Ascending aorta (tissue), 2 donors: ENCODE results near the gene POP5. TPM values are rescaled to one million over a fixed set of nuclear protein-coding genes. Genes with fewer than 3 reads are reported as not detected.

Source experiments
- DNase-seq, 2 donors: peaks; one replicate each; pipeline ENCODE4 v3.0.0-alpha.2; 2019; ENCODE audit warnings: low spot score in 2 of 2
- H3K27ac ChIP-seq, 2 donors: fragments of 200-600 bp; sonication (generic); one replicate each; pipeline ENCODE4 v1.5.1; 2016 to 2017; ENCODE audit warnings: mild to moderate bottlenecking in 1 of 2
- H3K27me3 ChIP-seq: fragments of 200-600 bp; sonication (generic); one replicate; pipeline ENCODE4 v1.5.1; 2017
- H3K36me3 ChIP-seq, 2 donors: fragments of 200-600 bp; sonication (generic); one replicate each; pipeline ENCODE4 v1.5.1; 2016
- H3K4me1 ChIP-seq, 2 donors: fragments of 200-600 bp; sonication (generic); one replicate each; pipeline ENCODE4 v1.5.1; 2016 to 2017; ENCODE audit warnings: mild to moderate bottlenecking in 1 of 2
- H3K4me3 ChIP-seq, 2 donors: fragments of 200-600 bp; sonication (generic); one replicate each; pipeline ENCODE4 v1.5.1; 2016 to 2017; ENCODE audit warnings: mild to moderate bottlenecking in 1 of 2
- H3K9me3 ChIP-seq, 2 donors: fragments of 200-600 bp; sonication (generic); one replicate each; pipeline ENCODE4 v1.5.1; 2016
- intact Hi-C: fragments of 100-400 bp; cut with DNase I; formaldehyde crosslinking; loops from one replicate; pipeline ENCODE4 v1.15.1; 2023
- total RNA-seq: library from RNA; depleted of rRNA; stranded (reverse); fragments of >200 nt; gene quantifications from one replicate; pipeline ENCODE4 v1.1.0, GENCODE V29; 2016
- TF ChIP-seq, protein P1 (sequence below), 3 experiments: fragments of 200-600 bp in 2 of 3; fragments of 450-650 bp in 1 of 3; sonication (generic) in 2 of 3; IDR thresholded peaks; one replicate each; pipeline ENCODE4 v1.5.1; 2016 to 2019; ENCODE audit warnings: antibody characterized with exemption in 3 of 3, mild to moderate bottlenecking in 1 of 3, moderate library complexity in 1 of 3

Gene POP5, protein sequence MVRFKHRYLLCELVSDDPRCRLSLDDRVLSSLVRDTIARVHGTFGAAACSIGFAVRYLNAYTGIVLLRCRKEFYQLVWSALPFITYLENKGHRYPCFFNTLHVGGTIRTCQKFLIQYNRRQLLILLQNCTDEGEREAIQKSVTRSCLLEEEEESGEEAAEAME
- 3.0 TPM for total RNA-seq

- peaks cover 3% of the 10 kb centered on the region in 2 donors for H3K4me1 ChIP-seq
- TF ChIP-seq, protein P1, sequence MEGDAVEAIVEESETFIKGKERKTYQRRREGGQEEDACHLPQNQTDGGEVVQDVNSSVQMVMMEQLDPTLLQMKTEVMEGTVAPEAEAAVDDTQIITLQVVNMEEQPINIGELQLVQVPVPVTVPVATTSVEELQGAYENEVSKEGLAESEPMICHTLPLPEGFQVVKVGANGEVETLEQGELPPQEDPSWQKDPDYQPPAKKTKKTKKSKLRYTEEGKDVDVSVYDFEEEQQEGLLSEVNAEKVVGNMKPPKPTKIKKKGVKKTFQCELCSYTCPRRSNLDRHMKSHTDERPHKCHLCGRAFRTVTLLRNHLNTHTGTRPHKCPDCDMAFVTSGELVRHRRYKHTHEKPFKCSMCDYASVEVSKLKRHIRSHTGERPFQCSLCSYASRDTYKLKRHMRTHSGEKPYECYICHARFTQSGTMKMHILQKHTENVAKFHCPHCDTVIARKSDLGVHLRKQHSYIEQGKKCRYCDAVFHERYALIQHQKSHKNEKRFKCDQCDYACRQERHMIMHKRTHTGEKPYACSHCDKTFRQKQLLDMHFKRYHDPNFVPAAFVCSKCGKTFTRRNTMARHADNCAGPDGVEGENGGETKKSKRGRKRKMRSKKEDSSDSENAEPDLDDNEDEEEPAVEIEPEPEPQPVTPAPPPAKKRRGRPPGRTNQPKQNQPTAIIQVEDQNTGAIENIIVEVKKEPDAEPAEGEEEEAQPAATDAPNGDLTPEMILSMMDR (IDR thresholded peaks at IDR 0.05), result no peak
- DNase-seq, result peak; percentile 90 to 98
- intact Hi-C loops, result loop anchor here (2.0 to 5.0 kb wide), 6 partner anchors 46 to 379 kb away; partner anchors contain the start of genes ACADS, DYNLL1, MLEC and RNF10
- peaks cover 34 to 35% of the 10 kb centered on the region in 2 donors for H3K36me3 ChIP-seq
- H3K4me3 ChIP-seq, result peak within 1 kb of the TSS; percentile 63 to 87
- H3K27me3 ChIP-seq, result no peaks in the 10 kb centered on the region
- peak within 1 kb of the TSS; percentile 56 to 69 for H3K27ac ChIP-seq
- no peaks in the 10 kb centered on the region for H3K9me3 ChIP-seq
These were observed at the start of gene POP5 for GRCh38 chr12:120580787-120581723. TSS of gene POP5 (minus strand) at chr12:120581402. CDS start at chr12:120581362, 40 bp downstream.

DNA sequence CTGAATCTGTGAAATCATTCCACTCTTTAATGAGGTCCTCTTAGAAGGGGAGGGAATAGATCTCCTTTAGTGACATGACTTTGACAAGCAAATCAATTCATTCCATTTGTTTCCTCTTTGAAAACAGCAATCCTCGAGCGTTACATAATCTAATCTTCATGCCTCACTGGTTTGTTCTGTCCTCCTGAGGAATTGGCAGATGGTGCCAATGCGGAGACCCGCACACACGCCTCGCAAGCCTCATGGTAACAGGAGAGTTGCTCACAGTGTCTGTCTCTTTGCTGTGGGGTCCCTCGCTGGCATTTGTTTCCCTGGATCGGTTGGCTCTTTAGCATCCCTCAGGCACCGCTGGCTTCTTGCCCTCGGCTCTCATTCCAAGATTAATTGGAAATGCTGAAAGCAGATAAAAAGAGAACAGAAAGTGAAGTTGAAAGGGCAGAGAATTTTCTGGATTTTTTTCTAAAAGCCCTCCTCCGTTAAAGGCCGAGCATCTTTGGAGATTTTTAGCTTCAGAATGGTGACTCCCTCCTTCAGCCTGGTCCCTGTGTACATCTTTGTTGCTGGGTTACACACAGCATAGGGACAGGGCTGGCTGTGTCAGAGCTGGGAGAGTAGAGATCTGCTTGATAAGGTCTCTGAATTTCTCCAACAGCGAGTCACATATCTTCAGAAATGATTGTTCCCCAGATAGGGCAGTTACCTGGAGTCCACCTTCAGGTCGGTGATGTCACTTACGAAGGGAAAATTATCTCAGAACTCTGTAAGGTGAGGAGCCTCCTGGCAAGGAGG is 49.1 kb upstream of the POP5 start:
- no peaks in the 10 kb centered on the region for H3K36me3 ChIP-seq
- intact Hi-C loops, result no loop called here
- H3K4me1 ChIP-seq, result no peaks in the 10 kb centered on the region
- TF ChIP-seq, protein P1 (IDR thresholded peaks at IDR 0.05), result no peak
- no peaks in the 10 kb centered on the region for H3K9me3 ChIP-seq
- no peaks in the 10 kb centered on the region for H3K27me3 ChIP-seq
- H3K27ac ChIP-seq, result no peak overlapping the region
- no peak overlapping the region for H3K4me3 ChIP-seq
- DNase-seq, result no peak

DNA sequence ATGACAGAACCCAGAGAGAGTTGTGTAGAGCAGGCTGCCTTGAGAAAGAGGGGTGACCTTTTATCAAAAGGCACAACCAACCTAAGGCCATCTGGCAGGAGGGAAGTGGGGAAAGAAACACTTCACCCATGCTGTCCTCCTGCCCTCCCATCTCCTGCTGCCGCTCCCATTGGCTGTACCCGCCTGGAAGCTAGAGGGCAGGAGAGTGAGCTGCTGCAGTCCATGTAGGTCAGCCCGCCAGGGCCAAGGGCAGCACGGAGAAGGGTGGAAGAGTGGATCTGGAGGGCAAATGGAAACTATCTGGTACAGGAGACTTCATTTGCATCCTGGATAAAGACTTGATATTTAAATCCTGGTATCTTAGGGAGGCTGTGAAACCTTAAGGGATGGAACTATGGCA is 47.7 kb upstream of the POP5 start:
- no peaks in the 10 kb centered on the region for H3K9me3 ChIP-seq
- H3K4me1 ChIP-seq, result no peaks in the 10 kb centered on the region
- no peak overlapping the region for H3K4me3 ChIP-seq
- H3K27ac ChIP-seq, result no peak overlapping the region
- DNase-seq, result no peak
- intact Hi-C loops, result no loop called here
- H3K36me3 ChIP-seq, result no peaks in the 10 kb centered on the region
- TF ChIP-seq, protein P1 (IDR thresholded peaks at IDR 0.05), result no peak
- no peaks in the 10 kb centered on the region for H3K27me3 ChIP-seq

DNA sequence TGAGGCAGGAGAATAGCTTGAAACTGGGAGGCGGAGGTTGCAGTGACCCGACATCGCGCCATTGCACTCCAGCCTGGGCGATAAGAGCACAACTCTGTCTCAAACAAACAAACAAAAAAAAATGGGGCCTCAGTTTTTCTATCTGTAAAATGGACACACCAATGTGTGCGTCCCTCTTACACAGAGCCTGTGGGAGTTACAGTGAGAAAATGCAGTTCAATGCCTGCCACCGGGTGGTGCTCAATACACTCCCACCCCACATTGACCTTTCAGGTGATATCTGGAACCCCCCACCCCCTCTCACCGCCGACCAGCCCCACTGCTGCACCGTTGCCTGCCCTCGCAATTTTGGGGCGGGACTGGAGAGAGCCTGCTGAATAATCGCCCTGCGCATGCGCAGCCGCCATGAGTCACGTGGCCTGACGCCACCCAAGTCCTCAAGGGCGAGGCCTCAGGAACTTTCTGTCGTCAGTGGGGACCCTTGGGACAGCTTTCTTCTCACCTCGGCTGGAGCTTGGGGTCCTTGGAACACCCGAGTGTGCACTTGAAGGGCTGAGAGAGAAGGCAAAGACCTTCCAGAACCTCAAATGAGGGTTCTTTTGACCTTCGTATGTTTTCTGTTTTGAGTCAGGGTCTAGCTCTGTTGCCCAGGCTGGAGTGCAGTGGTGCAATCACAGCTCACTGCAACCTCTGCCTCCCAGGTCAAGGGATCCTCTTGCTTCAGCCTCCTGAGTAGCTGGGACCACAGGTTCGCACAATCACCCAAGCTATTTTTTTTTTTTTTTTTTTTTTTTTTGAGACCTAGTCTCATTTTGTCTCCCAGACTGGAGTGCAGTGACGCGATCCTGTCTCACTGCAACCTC is 44.6 kb upstream of the POP5 start:
- TF ChIP-seq, protein P1 (IDR thresholded peaks at IDR 0.05), result no peak
- H3K4me1 ChIP-seq, result no peaks in the 10 kb centered on the region
- H3K4me3 ChIP-seq, result no peak overlapping the region
- no peaks in the 10 kb centered on the region for H3K27me3 ChIP-seq
- H3K36me3 ChIP-seq, result no peaks in the 10 kb centered on the region
- no peak overlapping the region for H3K27ac ChIP-seq
- no peaks in the 10 kb centered on the region for H3K9me3 ChIP-seq
- intact Hi-C loops, result no loop called here
- no peak for DNase-seq

DNA sequence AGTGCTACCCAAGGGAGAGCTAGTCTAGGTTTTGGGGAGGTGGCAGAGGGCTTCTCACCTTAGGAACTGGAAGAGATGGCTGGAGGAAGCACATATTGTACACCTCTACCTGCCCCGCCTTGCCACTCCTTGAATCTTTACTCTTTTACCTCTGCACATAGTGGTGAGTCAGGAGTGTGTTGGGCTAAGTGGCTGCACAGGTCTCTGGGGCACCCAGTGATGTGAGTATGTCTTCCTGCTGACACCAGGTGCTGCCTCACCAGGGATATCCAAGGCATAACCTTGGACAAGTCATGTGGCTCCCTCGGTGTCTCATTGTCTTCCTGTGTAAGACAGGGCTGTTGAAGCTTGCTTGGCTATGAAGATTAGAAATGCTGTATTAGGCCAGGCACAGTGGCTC is 39.4 kb upstream of the POP5 start:
- no peak overlapping the region for H3K27ac ChIP-seq
- intact Hi-C loops, result no loop called here

More for the DNA sequence above, 39.4 kb upstream of the POP5 start:
- no peaks in the 10 kb centered on the region for H3K9me3 ChIP-seq
- no peaks in the 10 kb centered on the region for H3K27me3 ChIP-seq
- no peak overlapping the region for H3K4me3 ChIP-seq
- TF ChIP-seq, protein P1 (IDR thresholded peaks at IDR 0.05), result no peak
- no peak for DNase-seq
- no peaks in the 10 kb centered on the region for H3K4me1 ChIP-seq
- no peaks in the 10 kb centered on the region for H3K36me3 ChIP-seq
